ENCODE results near the gene ISM2. TPM values are rescaled to one million over a fixed set of nuclear protein-coding genes. Genes with fewer than 3 reads are reported as not detected.

Gene ISM2
- total and polyA plus RNA-seq, 9 of the 15 experiments (the other 6 are each of a cell fraction or from before 2014, with no cell fraction given): 0.08 to 0.11 TPM; not detected in 7

DNA sequence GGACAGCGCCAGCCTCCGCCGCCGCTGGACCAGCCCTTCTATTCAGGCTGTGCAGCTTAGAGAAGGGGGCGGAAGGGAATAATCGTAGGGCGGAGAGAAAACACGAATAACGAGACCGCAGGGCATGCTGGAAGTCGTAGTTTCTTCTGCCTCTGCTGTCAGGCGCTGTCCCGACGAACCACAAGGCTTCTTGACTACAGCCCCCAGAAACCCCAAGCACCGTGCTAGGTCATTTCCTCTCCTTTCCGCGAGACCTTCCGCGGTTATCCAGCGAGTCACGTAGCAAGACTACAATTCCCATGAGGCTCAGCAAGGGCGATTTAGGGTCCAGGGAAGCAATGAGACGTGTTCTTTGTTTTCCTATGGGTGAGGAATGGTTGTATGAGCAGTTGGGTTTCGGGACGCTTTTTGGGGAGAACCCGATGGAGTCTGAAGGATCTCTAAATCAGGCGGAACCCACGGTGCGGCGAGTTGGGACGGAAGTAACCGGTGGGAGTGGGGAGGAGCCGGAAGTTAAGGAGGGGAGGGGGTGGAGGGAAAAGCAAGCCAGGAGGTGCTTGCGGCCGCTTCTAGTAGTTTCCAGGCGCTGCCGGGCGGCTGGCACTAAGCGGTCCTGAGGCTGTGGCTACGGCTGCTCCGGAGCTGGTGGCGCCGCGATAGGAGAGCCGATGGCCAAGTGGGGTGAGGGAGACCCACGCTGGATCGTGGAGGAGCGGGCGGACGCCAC lies 40.9 kb downstream of the ISM2 start, which contains the start of the genes AHSA1 and VIPAS39 (continued):
- TF ChIP-seq, protein P1, sequence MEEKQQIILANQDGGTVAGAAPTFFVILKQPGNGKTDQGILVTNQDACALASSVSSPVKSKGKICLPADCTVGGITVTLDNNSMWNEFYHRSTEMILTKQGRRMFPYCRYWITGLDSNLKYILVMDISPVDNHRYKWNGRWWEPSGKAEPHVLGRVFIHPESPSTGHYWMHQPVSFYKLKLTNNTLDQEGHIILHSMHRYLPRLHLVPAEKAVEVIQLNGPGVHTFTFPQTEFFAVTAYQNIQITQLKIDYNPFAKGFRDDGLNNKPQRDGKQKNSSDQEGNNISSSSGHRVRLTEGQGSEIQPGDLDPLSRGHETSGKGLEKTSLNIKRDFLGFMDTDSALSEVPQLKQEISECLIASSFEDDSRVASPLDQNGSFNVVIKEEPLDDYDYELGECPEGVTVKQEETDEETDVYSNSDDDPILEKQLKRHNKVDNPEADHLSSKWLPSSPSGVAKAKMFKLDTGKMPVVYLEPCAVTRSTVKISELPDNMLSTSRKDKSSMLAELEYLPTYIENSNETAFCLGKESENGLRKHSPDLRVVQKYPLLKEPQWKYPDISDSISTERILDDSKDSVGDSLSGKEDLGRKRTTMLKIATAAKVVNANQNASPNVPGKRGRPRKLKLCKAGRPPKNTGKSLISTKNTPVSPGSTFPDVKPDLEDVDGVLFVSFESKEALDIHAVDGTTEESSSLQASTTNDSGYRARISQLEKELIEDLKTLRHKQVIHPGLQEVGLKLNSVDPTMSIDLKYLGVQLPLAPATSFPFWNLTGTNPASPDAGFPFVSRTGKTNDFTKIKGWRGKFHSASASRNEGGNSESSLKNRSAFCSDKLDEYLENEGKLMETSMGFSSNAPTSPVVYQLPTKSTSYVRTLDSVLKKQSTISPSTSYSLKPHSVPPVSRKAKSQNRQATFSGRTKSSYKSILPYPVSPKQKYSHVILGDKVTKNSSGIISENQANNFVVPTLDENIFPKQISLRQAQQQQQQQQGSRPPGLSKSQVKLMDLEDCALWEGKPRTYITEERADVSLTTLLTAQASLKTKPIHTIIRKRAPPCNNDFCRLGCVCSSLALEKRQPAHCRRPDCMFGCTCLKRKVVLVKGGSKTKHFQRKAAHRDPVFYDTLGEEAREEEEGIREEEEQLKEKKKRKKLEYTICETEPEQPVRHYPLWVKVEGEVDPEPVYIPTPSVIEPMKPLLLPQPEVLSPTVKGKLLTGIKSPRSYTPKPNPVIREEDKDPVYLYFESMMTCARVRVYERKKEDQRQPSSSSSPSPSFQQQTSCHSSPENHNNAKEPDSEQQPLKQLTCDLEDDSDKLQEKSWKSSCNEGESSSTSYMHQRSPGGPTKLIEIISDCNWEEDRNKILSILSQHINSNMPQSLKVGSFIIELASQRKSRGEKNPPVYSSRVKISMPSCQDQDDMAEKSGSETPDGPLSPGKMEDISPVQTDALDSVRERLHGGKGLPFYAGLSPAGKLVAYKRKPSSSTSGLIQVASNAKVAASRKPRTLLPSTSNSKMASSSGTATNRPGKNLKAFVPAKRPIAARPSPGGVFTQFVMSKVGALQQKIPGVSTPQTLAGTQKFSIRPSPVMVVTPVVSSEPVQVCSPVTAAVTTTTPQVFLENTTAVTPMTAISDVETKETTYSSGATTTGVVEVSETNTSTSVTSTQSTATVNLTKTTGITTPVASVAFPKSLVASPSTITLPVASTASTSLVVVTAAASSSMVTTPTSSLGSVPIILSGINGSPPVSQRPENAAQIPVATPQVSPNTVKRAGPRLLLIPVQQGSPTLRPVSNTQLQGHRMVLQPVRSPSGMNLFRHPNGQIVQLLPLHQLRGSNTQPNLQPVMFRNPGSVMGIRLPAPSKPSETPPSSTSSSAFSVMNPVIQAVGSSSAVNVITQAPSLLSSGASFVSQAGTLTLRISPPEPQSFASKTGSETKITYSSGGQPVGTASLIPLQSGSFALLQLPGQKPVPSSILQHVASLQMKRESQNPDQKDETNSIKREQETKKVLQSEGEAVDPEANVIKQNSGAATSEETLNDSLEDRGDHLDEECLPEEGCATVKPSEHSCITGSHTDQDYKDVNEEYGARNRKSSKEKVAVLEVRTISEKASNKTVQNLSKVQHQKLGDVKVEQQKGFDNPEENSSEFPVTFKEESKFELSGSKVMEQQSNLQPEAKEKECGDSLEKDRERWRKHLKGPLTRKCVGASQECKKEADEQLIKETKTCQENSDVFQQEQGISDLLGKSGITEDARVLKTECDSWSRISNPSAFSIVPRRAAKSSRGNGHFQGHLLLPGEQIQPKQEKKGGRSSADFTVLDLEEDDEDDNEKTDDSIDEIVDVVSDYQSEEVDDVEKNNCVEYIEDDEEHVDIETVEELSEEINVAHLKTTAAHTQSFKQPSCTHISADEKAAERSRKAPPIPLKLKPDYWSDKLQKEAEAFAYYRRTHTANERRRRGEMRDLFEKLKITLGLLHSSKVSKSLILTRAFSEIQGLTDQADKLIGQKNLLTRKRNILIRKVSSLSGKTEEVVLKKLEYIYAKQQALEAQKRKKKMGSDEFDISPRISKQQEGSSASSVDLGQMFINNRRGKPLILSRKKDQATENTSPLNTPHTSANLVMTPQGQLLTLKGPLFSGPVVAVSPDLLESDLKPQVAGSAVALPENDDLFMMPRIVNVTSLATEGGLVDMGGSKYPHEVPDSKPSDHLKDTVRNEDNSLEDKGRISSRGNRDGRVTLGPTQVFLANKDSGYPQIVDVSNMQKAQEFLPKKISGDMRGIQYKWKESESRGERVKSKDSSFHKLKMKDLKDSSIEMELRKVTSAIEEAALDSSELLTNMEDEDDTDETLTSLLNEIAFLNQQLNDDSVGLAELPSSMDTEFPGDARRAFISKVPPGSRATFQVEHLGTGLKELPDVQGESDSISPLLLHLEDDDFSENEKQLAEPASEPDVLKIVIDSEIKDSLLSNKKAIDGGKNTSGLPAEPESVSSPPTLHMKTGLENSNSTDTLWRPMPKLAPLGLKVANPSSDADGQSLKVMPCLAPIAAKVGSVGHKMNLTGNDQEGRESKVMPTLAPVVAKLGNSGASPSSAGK (IDR thresholded peaks at IDR 0.05): no peak
- TF ChIP-seq DACH1 (IDR thresholded peaks at IDR 0.05; ENCODE audit: partially characterized antibody) (no peak), FOS (IDR thresholded peaks at IDR 0.05; ENCODE audit: extremely low read depth, insufficient read length) (no peak), FOXP1 (CRISPR knock-in tag; IDR thresholded peaks at IDR 0.05) (no peak), SMAD1 (IDR thresholded peaks at IDR 0.05; ENCODE audit: low read depth, low read length, partially characterized antibody) (no peak), ZNF584 (CRISPR knock-in tag; IDR thresholded peaks at IDR 0.05; ENCODE audit: low read depth) (no peak), SRF (CRISPR knock-in tag; IDR thresholded peaks at IDR 0.05) (no peak; a peak in 2 of 4 replicates)
- TF ChIP-seq, protein P2, sequence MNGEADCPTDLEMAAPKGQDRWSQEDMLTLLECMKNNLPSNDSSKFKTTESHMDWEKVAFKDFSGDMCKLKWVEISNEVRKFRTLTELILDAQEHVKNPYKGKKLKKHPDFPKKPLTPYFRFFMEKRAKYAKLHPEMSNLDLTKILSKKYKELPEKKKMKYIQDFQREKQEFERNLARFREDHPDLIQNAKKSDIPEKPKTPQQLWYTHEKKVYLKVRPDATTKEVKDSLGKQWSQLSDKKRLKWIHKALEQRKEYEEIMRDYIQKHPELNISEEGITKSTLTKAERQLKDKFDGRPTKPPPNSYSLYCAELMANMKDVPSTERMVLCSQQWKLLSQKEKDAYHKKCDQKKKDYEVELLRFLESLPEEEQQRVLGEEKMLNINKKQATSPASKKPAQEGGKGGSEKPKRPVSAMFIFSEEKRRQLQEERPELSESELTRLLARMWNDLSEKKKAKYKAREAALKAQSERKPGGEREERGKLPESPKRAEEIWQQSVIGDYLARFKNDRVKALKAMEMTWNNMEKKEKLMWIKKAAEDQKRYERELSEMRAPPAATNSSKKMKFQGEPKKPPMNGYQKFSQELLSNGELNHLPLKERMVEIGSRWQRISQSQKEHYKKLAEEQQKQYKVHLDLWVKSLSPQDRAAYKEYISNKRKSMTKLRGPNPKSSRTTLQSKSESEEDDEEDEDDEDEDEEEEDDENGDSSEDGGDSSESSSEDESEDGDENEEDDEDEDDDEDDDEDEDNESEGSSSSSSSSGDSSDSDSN (IDR thresholded peaks at IDR 0.05; ENCODE audit: borderline replicate concordance in 1 of 2, low read depth in 2 of 2, low read length in 2 of 2): no peak; a peak in 1 of 4 replicates
